Measurements from ENCODE around the gene DNAJC4.

The DNAJC4 gene

GRCh38 chr11:64230985-64231365 is 627 bp downstream of the DNAJC4 start:
- no peak for DNase-seq

- no peak for DNase-seq
Observed at GRCh38 chr11:64231546-64231945, 1.2 kb downstream of the DNAJC4 start.

GRCh38 chr11:64232182-64232966 is 2.0 kb downstream of the DNAJC4 start:
- DNase-seq: no peak

- DNase-seq: no peak
Observed at GRCh38 chr11:64232967-64233315, 2.6 kb downstream of the DNAJC4 start.

GRCh38 chr11:64233913-64234586 is 3.7 kb downstream of the DNAJC4 start, which contains the start of gene VEGFB:
TSS of gene VEGFB (plus strand) at chr11:64234584. CDS start at chr11:64234834, 250 bp downstream.
- DNase-seq: peak; percentile 86

GRCh38 chr11:64234647-64235379 is 4.5 kb downstream of the DNAJC4 start:
- peak; percentile 91 for DNase-seq

GRCh38 chr11:64235437-64236161 is 5.3 kb downstream of the DNAJC4 start:
- DNase-seq: no peak

- no peak for DNase-seq
Observed at GRCh38 chr11:64237484-64237951, 7.2 kb downstream of the DNAJC4 start.

- DNase-seq: no peak
Observed at GRCh38 chr11:64238076-64238475, 7.7 kb downstream of the DNAJC4 start.

GRCh38 chr11:64238999-64239398 is 8.7 kb downstream of the DNAJC4 start:
- no peak for DNase-seq

- DNase-seq: no peak
Observed at GRCh38 chr11:64239662-64240434, 9.5 kb downstream of the DNAJC4 start.

GRCh38 chr11:64240435-64241240 is 10.3 kb downstream of the DNAJC4 start, which contains the start of gene FKBP2:
TSS of gene FKBP2 (plus strand) at chr11:64241095. CDS start at chr11:64242388, 1,293 bp downstream.
- peak; percentile 100 for DNase-seq

- no peak for DNase-seq
Observed at GRCh38 chr11:64241241-64241490, 10.8 kb downstream of the DNAJC4 start.

GRCh38 chr11:64241491-64242374 is 11.4 kb downstream of the DNAJC4 start:
- peak; percentile 97 for DNase-seq

GRCh38 chr11:64243236-64243854 is 13.0 kb downstream of the DNAJC4 start:
- DNase-seq: no peak

- DNase-seq: no peak
Observed at GRCh38 chr11:64244107-64244506, 13.8 kb downstream of the DNAJC4 start.

GRCh38 chr11:64244966-64245365 is 14.6 kb downstream of the DNAJC4 start:
- no peak for DNase-seq

GRCh38 chr11:64245401-64245796 is 15.1 kb downstream of the DNAJC4 start:
- no peak for DNase-seq

- peak; percentile 95 for DNase-seq
Observed at GRCh38 chr11:64245797-64246620, 15.7 kb downstream of the DNAJC4 start.
